ENCODE results near the gene CADM1.

DNA sequence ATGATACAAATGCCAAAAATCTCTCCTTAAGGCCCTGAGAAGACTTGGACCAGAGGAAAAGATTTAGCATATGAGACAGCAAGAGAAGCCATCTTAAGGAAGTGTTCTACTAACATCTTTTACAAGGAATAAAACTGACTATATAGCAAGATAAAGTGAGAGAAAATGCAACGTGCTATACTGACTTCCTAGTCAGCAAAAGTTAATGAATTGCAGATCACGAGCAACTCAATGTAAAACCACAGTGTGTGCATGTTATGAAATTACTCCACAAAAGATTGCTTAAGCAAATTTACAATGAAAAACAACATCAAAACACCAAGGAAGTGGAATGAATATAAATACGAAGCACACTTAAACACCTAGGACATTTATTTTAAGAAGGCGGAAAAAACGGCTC, 187.5 kb downstream of the CADM1 start:
- TF ChIP-seq POLR2AphosphoS5 (IDR thresholded peaks at IDR 0.05; ENCODE audit: low read depth), result no peak
- no peak for TF ChIP-seq EZH2 (IDR thresholded peaks at IDR 0.05; ENCODE audit: low read depth, unreplicated experiment)
